Hepatocyte (in vitro differentiated cells): ENCODE measurements around the gene HDAC2. TPM values are rescaled to one million over a fixed set of nuclear protein-coding genes. Genes with fewer than 3 reads are reported as not detected.

Experiments
- DNase-seq: peaks from one replicate; pipeline ENCODE4 v3.0.0-alpha.2; 2016; ENCODE audit warnings: low spot score
- H2AFZ ChIP-seq: fragments of 200-600 bp; sonication (generic); 2 replicates; pipeline ENCODE4 v1.6.0; 2016; ENCODE audit warnings: antibody characterized with exemption, mild to moderate bottlenecking
- H3K27ac ChIP-seq: fragments of 200-600 bp; sonication (generic); 2 replicates; pipeline ENCODE4 v1.5.1; 2016; ENCODE audit warnings: mild to moderate bottlenecking
- H3K27me3 ChIP-seq: fragments of 200-600 bp; sonication (generic); 2 replicates; pipeline ENCODE4 v1.6.1; 2016
- H3K36me3 ChIP-seq: fragments of 200-600 bp; sonication (generic); replicated peaks from 2 replicates; pipeline ENCODE4 v1.5.1; 2016; ENCODE audit warnings: low read depth; ENCODE audit not compliant: insufficient read depth
- H3K4me1 ChIP-seq: fragments of 200-600 bp; sonication (generic); 2 replicates; pipeline ENCODE4 v1.5.1; 2016; ENCODE audit warnings: mild to moderate bottlenecking, moderate library complexity; ENCODE audit not compliant: insufficient read depth
- H3K4me2 ChIP-seq: fragments of 200-600 bp; sonication (generic); 2 replicates; pipeline ENCODE4 v1.6.0; 2016
- H3K4me3 ChIP-seq: fragments of 200-600 bp; sonication (generic); 2 replicates; pipeline ENCODE4 v1.5.1; 2016; ENCODE audit warnings: mild to moderate bottlenecking
- H3K79me2 ChIP-seq: fragments of 200-600 bp; sonication (generic); 2 replicates; pipeline ENCODE4 v1.6.0; 2017; ENCODE audit warnings: mild to moderate bottlenecking
- H3K9me2 ChIP-seq: fragments of 200-600 bp; sonication (generic); replicated peaks from 2 replicates; pipeline ENCODE4 v1.6.0; 2017; ENCODE audit warnings: mild to moderate bottlenecking; ENCODE audit not compliant: insufficient read depth
- H3K9me3 ChIP-seq: fragments of 200-600 bp; sonication (generic); 2 replicates; pipeline ENCODE4 v1.5.1; 2016; ENCODE audit warnings: low read depth, mild to moderate bottlenecking
- H4K20me1 ChIP-seq: fragments of 200-600 bp; sonication (generic); 2 replicates; pipeline ENCODE4 v1.6.0; 2016; ENCODE audit warnings: mild to moderate bottlenecking; ENCODE audit not compliant: insufficient read depth, poor library complexity, severe bottlenecking
- EZH2 ChIP-seq: fragments of 200-600 bp; sonication (generic); IDR thresholded peaks from 2 replicates; pipeline ENCODE4 v1.6.1; 2016; ENCODE audit warnings: antibody characterized with exemption, mild to moderate bottlenecking, borderline replicate concordance
- EZH2phosphoT487 ChIP-seq: fragments of 200-600 bp; sonication (generic); IDR thresholded peaks from one replicate; pipeline ENCODE4 v1.6.1; 2018; ENCODE audit warnings: antibody characterized with exemption, mild to moderate bottlenecking, low read depth, moderate library complexity; ENCODE audit not compliant: unreplicated experiment, severe bottlenecking
- WGBS: methylation state at CpG from one replicate; pipeline ENCODE4 v1.1.6; 2016; ENCODE audit warnings: low lambda C conversion rate; ENCODE audit errors: missing lambda C conversion rate; 5-methylcytosine and 5-hydroxymethylcytosine counted together
- polyA plus RNA-seq: library from polyadenylated mRNA; unstranded; fragments of >200 nt; fragmentation: Nextera tagmentation; extraction: Ambion mirVana; gene quantifications from 2 replicates; pipeline ENCODE4 v1.2.1, GENCODE V29; 2016
- total RNA-seq: library from RNA; depleted of rRNA; stranded (reverse); fragments of >200 nt; gene quantifications from 2 replicates; pipeline ENCODE4 v1.2.3, GENCODE V29; 2014
- TF ChIP-seq, protein P1 (sequence below): fragments of 200-600 bp; sonication (generic); IDR thresholded peaks from 2 replicates; pipeline ENCODE4 v1.5.1; 2016; ENCODE audit warnings: antibody characterized with exemption, mild to moderate bottlenecking; ENCODE audit not compliant: poor library complexity

HDAC2 gene
- total and polyA plus RNA-seq, 2 experiments from 2014 or later = 139 to 173 TPM

GRCh38 chr6:113978084-113978675 is 7.2 kb upstream of the HDAC2 start:
- TF ChIP-seq EZH2 (no peak), EZH2phosphoT487 (no peak)
- TF ChIP-seq, protein P1, sequence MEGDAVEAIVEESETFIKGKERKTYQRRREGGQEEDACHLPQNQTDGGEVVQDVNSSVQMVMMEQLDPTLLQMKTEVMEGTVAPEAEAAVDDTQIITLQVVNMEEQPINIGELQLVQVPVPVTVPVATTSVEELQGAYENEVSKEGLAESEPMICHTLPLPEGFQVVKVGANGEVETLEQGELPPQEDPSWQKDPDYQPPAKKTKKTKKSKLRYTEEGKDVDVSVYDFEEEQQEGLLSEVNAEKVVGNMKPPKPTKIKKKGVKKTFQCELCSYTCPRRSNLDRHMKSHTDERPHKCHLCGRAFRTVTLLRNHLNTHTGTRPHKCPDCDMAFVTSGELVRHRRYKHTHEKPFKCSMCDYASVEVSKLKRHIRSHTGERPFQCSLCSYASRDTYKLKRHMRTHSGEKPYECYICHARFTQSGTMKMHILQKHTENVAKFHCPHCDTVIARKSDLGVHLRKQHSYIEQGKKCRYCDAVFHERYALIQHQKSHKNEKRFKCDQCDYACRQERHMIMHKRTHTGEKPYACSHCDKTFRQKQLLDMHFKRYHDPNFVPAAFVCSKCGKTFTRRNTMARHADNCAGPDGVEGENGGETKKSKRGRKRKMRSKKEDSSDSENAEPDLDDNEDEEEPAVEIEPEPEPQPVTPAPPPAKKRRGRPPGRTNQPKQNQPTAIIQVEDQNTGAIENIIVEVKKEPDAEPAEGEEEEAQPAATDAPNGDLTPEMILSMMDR = no peak
- no peaks in the 10 kb centered on the region for H3K9me3 ChIP-seq
- no peak overlapping the region for H3K27ac ChIP-seq
- no peaks in the 10 kb centered on the region for H3K9me2 ChIP-seq
- H3K36me3 ChIP-seq = no peaks in the 10 kb centered on the region
- H4K20me1 ChIP-seq = no peaks in the 10 kb centered on the region
- no peak for DNase-seq
- H3K4me1 ChIP-seq = no peaks in the 10 kb centered on the region
- no peak overlapping the region for H2AFZ ChIP-seq
- H3K27me3 ChIP-seq = no peaks in the 10 kb centered on the region
- no peak overlapping the region for H3K4me2 ChIP-seq
- WGBS = 85% methylated on average over 3 of the region's 3 CpGs
- no peaks in the 10 kb centered on the region for H3K79me2 ChIP-seq
- no peak overlapping the region for H3K4me3 ChIP-seq

- H3K27ac ChIP-seq = no peak overlapping the region
- DNase-seq = no peak
- H3K4me3 ChIP-seq = no peak overlapping the region
- no peaks in the 10 kb centered on the region for H3K9me2 ChIP-seq
- H3K79me2 ChIP-seq = peaks cover under 1% of the 10 kb centered on the region
- H3K4me2 ChIP-seq = no peak overlapping the region
- H4K20me1 ChIP-seq = no peaks in the 10 kb centered on the region
- no peak overlapping the region for H2AFZ ChIP-seq
- no peaks in the 10 kb centered on the region for H3K36me3 ChIP-seq
- TF ChIP-seq EZH2phosphoT487 = no peak
- TF ChIP-seq, protein P1 = no peak
- no peak for TF ChIP-seq EZH2
- H3K4me1 ChIP-seq = peaks cover 2% of the 10 kb centered on the region
- no peaks in the 10 kb centered on the region for H3K9me3 ChIP-seq
- no peaks in the 10 kb centered on the region for H3K27me3 ChIP-seq
- 100% methylated on average over 2 of the region's 2 CpGs for WGBS
Measured at GRCh38 chr6:113976806-113977205, 5.9 kb upstream of the HDAC2 start.

- H4K20me1 ChIP-seq = peaks cover 31% of the 10 kb centered on the region
- no peaks in the 10 kb centered on the region for H3K9me2 ChIP-seq
- no peaks in the 10 kb centered on the region for H3K9me3 ChIP-seq
- no peaks in the 10 kb centered on the region for H3K36me3 ChIP-seq
- no peaks in the 10 kb centered on the region for H3K27me3 ChIP-seq
- H3K4me3 ChIP-seq = peak overlapping the region; percentile 99
- WGBS = 79% methylated on average over 2 of the region's 2 CpGs
- peak; percentile 23 for DNase-seq
- peak overlapping the region; percentile 100 for H3K27ac ChIP-seq
- TF ChIP-seq, protein P1 = no peak
- TF ChIP-seq EZH2 = no peak
- no peak for TF ChIP-seq EZH2phosphoT487
- H3K79me2 ChIP-seq = peaks cover 47% of the 10 kb centered on the region
- peak overlapping the region; percentile 93 for H2AFZ ChIP-seq
- H3K4me1 ChIP-seq = peaks cover 24% of the 10 kb centered on the region
- H3K4me2 ChIP-seq = peak overlapping the region; percentile 85
Measured at GRCh38 chr6:113971741-113972140, 793 bp upstream of the HDAC2 start.
